NCI-H1092 treated with DMSO at 0.1 percent for 48 hours (cell line): ENCODE data around the gene GRIN2B.

Experiments used
- DNase-seq: peaks from one replicate; lab custom pipeline; 2025; lab: John Stamatoyannopoulos, UW

The GRIN2B gene

GRCh38 chr12:13981296-13981962, at the start of gene GRIN2B:
Gene GRIN2B, minus strand, starts transcription at chr12:13981602. Its CDS starts 115,394 bp downstream, at chr12:13866208.
- DNase-seq = peak; percentile 34

DNA sequence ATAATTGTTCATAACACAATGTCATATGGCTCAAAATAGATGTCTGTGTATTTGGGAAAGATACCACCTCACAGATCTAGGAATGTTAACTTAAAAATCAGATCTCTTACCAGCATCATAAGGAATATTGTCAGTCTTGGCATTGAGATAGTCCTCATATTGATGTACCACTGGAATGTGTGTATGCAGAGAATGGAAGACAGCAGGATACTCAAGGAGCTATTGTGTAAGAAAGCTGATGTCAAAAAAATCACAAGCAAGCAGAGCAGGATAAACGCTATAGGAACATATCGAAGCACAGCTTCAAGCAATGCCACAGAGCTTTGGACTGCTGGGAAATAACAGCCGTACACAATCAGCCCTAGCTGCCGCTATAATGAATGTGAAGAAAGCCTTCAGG, 45.1 kb upstream of the GRIN2B start:
- no peak for DNase-seq

GRCh38 chr12:14024591-14024990, 43.2 kb upstream of the GRIN2B start:
- DNase-seq = no peak

DNA sequence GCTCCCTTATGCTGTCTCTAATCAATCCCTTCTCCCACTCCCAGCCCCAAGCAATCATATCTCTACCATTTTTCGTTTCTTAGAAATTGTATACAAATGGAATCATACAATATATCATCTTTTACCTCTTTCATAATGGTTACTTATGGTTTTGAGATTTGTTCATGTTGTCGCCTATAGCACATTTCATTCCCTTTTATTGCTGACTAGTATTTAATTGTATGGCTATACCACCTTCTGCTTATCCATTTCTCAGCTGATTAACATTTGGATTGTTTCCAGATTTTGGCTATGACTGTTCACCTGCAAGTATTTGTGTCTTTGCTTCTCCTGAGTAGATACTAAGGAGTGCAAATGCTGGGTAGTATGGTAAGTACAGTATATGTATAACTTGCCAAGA, 36.7 kb upstream of the GRIN2B start:
- no peak for DNase-seq

- DNase-seq = no peak
Measured at GRCh38 chr12:14010989-14011388, 29.6 kb upstream of the GRIN2B start.

DNA sequence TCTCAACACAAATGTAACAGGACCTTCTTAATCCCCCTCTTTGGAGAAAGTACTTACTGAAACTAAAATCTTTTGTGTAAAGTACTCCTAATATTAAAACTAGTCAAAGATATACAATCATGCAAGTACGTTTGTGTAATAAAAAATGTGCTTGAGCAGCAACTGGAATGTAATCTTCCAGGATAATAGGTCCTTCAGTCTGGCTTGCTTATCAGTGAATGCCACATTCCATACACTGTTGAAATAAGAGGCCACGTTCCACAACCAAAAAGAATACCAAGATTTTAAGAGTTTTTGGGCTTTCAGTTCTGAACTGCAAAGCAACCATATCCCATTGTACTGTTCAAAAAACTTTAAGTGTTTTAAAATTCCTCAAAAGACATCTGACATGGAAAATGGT, 26.2 kb upstream of the GRIN2B start:
- DNase-seq = no peak

- no peak for DNase-seq
Measured at GRCh38 chr12:13992585-13992984, 11.2 kb upstream of the GRIN2B start.

DNA sequence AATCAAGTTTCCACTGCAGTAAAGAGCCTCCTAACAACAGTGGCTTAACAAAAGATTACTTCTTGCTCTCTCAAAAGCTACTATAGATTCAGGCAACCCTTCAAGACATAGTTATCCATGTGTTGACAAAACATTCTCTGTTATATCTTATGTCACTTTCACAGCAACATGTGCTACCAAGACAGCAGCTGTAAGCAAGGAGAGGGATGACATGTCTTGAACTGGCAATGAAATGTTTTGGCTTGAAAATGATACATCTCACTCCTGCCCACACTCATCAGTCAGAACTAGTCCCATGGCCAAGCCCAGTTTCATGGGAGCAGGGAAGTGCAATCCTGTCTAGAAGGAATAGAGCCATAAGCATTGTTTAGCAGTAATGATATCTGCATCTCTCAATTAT, 10.7 kb upstream of the GRIN2B start:
- DNase-seq = no peak

DNA sequence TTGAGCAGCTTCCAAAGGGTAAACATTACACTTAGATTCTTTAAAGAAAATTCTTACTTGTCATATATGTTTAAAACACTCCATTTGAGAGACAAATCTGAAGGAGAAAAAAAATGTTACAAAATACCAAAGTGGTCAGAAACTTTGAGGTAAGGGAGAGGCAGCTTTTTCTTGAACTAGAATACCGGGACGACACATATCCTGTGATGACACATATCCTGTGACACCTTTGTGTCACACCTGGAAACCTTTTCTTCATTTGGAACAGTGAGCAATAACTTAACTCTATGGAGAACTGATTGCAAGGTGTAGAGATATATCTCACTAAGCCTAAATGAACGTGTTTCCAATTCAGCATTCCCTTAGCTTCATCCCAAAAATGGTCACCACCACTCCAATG, 4.6 kb upstream of the GRIN2B start:
- no peak for DNase-seq

GRCh38 chr12:13981990-13982389, 588 bp upstream of the GRIN2B start:
- DNase-seq = no peak

DNA sequence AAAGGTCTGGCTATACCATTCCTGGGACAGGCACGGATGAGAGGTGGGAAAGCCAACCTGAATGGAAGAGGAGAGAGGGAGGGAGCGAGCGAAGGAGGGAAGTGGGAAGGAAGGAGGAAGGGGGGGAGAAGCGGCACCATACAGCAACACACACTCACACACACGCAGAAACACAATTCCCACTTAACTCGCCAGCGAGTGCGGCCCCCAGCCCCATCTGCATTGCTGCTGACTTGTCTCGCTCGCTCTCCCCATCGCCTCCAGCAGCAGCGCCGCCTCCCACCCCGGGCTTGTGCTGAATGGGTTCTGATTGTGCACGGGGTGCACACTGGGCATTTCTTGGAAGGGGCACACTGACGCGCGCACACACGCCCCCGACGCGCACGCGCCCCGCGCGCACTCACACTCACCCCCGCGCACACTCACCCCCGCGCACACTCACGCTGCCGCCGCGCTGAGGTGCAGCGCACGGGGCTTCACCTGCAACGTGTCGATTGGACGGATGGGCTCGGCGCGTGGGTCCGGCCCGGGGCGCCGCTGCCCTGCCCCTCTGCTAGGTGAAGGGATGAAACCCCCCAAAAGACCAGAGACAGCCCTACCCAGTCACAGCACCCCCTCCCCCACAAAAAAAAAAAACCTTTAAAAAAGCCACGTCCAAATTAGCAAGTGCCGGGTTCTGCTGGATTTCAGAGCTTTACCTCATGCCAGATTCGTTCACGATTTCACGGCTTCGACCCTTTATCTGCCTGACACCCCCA, 685 bp downstream of the GRIN2B start:
- peak; percentile 52 for DNase-seq

DNA sequence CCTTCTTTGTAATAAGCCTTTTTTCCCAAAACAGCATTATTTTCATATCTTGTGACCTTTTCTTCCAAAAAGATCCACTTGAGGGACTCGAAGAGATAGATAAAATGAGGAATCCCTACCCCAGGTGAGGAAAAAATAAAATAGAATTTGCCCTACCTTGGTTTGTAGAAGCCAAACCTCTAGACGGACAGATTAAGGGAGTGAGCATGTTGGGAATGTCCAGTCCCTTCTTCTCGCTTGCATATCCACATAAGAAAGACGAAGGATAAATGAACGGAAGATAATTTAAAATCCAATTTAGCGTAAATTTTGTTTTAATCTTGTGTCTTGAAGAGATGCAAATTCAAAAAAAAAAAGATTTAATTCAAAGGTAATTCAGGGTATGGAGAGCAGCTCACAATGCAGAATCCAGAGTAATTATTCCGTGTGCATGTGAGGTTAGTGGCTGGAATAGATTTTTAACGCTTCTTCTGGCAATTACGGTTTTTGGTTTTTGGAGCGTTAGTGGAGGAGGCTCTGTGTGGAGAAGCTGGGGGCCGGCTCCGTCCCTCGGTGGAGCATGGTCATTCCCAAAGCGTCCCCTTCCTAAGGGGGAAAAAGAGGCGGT, 1.5 kb downstream of the GRIN2B start:
- DNase-seq = no peak

GRCh38 chr12:13978876-13979275, 2.5 kb downstream of the GRIN2B start:
- DNase-seq = no peak

- no peak for DNase-seq
Measured at GRCh38 chr12:13976880-13977279, 4.5 kb downstream of the GRIN2B start.

GRCh38 chr12:13976028-13976584, 5.3 kb downstream of the GRIN2B start:
- no peak for DNase-seq

DNA sequence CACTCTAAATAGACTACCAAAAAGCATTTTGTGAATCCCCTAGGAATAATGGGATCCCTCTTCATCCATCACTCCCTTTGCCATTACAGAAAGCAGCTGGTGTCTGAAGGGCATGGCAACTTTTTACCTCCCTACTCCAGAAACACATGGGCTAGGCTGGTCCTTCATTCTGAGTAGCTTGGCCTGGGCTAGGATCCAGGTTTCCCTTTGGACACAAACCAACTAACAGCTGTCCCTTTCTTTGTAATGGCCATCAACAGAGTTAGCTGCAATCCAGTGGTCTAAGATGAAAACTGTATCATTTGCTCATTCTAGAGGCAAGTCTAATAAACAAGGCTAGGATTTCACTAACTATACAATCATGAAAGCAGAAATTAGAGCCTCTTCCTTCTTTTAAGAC, 7.4 kb downstream of the GRIN2B start:
- peak; percentile 81 for DNase-seq

DNA sequence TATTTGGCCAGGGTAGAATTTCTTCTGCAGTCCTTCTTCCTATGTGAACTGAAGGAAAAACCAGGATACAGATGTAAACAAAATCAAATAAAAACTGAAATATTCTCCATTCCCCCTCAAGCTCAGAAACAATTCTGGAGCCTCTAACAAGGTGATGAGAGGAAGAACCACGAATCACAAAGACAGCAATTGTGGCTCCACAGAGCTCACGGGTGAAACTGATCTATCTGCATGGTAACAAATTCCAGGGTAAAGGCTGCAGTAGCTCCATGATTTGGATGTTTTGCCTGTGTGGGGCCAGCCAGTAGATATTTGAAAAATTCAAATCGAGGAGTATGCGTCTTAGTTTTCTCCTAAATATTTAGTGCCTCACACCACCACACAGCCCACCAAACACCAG, 10.6 kb downstream of the GRIN2B start:
- DNase-seq = no peak

- no peak for DNase-seq
Measured at GRCh38 chr12:13968281-13968680, 13.1 kb downstream of the GRIN2B start.

- DNase-seq = no peak
Measured at GRCh38 chr12:13964666-13965065, 16.7 kb downstream of the GRIN2B start.

GRCh38 chr12:13962699-13963098, 18.7 kb downstream of the GRIN2B start:
- no peak for DNase-seq

DNA sequence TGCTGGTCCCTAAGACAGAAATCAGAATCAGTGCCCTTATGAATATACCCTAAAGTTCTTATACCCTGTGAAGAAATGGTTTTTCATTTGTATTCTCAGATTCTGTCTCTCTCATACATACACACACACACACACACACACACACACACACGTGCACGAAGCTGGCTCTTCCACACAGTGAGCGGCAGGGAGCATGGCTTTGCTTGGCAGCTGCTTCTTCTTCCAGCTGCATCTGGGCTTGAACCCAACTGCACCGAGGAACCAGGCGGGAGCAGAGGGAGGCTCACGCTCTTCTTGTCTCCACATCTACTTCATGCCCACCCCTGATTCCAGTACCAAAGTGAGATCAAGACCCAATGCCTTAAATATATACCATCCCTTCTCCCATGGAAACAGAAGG, 19.4 kb downstream of the GRIN2B start:
- no peak for DNase-seq

GRCh38 chr12:13959131-13959723, 22.2 kb downstream of the GRIN2B start:
- DNase-seq = no peak

DNA sequence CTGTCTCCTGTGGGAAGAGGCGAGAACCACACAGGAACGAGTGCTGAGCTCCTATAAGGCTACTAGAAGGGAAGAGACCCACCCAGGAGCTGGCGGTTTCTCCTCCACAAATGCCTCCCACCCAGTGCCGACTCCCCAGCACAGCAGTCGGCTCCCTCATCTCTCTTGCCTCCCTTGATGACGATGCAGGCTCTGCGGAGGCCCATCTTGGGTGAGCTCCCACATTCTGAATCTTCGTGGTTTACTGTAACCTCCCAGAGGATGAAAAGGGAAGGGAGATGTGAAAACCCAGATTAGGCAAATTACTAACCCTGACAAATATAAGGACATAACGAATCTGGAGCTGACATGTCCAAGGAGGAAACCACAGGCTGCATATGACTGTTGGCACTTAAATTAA, 23.8 kb downstream of the GRIN2B start:
- no peak for DNase-seq
